HG02588 (cell line): ENCODE measurements around the gene CA10.

ENCODE experiments used
- ATAC-seq: cut with Tn5 transposase; IDR thresholded peaks from one replicate; pipeline ENCODE4 v1.9.1; 2021; ENCODE audit warnings: mild to moderate bottlenecking, moderate library complexity; ENCODE audit not compliant: unreplicated experiment

Gene CA10

GRCh38 chr17:51793686-51794085 is 364.8 kb downstream of the CA10 start:
- no peak for ATAC-seq

GRCh38 chr17:51778842-51779241 is 379.7 kb downstream of the CA10 start:
- no peak for ATAC-seq

GRCh38 chr17:51770027-51770759 is 388.3 kb downstream of the CA10 start:
- no peak for ATAC-seq

- ATAC-seq, result no peak
Measured at GRCh38 chr17:51769231-51769630, 389.3 kb downstream of the CA10 start.

GRCh38 chr17:51768706-51769105 is 389.8 kb downstream of the CA10 start:
- no peak for ATAC-seq

GRCh38 chr17:51767287-51767686 is 391.2 kb downstream of the CA10 start:
- ATAC-seq, result no peak

GRCh38 chr17:51765282-51766135 is 393.0 kb downstream of the CA10 start:
- no peak for ATAC-seq

- peak; percentile 95 for ATAC-seq
Measured at GRCh38 chr17:51764387-51764971, 394.0 kb downstream of the CA10 start.

GRCh38 chr17:51763058-51763457 is 395.5 kb downstream of the CA10 start:
- ATAC-seq, result no peak

GRCh38 chr17:51761105-51761504 is 397.4 kb downstream of the CA10 start:
- ATAC-seq, result no peak

GRCh38 chr17:51759260-51759659 is 399.3 kb downstream of the CA10 start:
- no peak for ATAC-seq

GRCh38 chr17:51751072-51751471 is 407.4 kb downstream of the CA10 start:
- no peak for ATAC-seq

- ATAC-seq, result no peak
Measured at GRCh38 chr17:51748749-51749604, 409.5 kb downstream of the CA10 start.

GRCh38 chr17:51746421-51746820 is 412.1 kb downstream of the CA10 start:
- no peak for ATAC-seq

- no peak for ATAC-seq
Measured at GRCh38 chr17:51745993-51746392, 412.5 kb downstream of the CA10 start.

- ATAC-seq, result no peak
Measured at GRCh38 chr17:51743477-51743876, 415.0 kb downstream of the CA10 start.

GRCh38 chr17:51742571-51742970 is 415.9 kb downstream of the CA10 start:
- no peak for ATAC-seq

- no peak for ATAC-seq
Measured at GRCh38 chr17:51741458-51741857, 417.1 kb downstream of the CA10 start.

GRCh38 chr17:51740531-51740930 is 418.0 kb downstream of the CA10 start:
- ATAC-seq, result no peak

- no peak for ATAC-seq
Measured at GRCh38 chr17:51739245-51739886, 419.1 kb downstream of the CA10 start.
